ENCODE data around the gene RGS7. TPM values are rescaled to one million over a fixed set of nuclear protein-coding genes. Genes with fewer than 3 reads are reported as not detected.
"Not testable (repeated sequence)": the region's sequence is repeated elsewhere in the genome, so short reads cannot be mapped to it uniquely, and the experiment has no call there.

The RGS7 gene
- total RNA-seq, 1 donor from 2014 or later = not detected

- no peak for DNase-seq (ENCODE audit: low spot score)
Observed at GRCh38 chr1:240737298-240737697, 619.7 kb downstream of the RGS7 start.

GRCh38 chr1:240734705-240735104 lies 622.3 kb downstream of the RGS7 start:
- not testable (repeated sequence) for DNase-seq (ENCODE audit: low spot score)

- DNase-seq (ENCODE audit: low spot score) = no peak
Observed at GRCh38 chr1:240734001-240734400, 623.0 kb downstream of the RGS7 start.

- no peak for DNase-seq (ENCODE audit: low spot score)
Observed at GRCh38 chr1:240732390-240732789, 624.6 kb downstream of the RGS7 start.

Small RNA genes lying within 50 kb of the gene (microRNA-seq; reads per million reads assigned to microRNA genes)
- gene MIR3123 (ENCODE audit: borderline number of aligned reads) = not detected

Other genes with a start within 250 kb of the RGS7 start
- 57.2 TPM for gene FH, start 162.6 kb upstream of the RGS7 start, total RNA-seq
- gene KMO, start 175.2 kb upstream of the RGS7 start, total RNA-seq = 3.2 TPM

Measured in mesenteric fat pad (tissue), 1 donor.